HG03108 (cell line): ENCODE measurements around the gene UROS.

Experiments
- ATAC-seq: cut with Tn5 transposase; IDR thresholded peaks from one replicate; pipeline ENCODE4 v1.9.1; 2021; ENCODE audit warnings: moderate library complexity; ENCODE audit not compliant: unreplicated experiment

The UROS gene

DNA sequence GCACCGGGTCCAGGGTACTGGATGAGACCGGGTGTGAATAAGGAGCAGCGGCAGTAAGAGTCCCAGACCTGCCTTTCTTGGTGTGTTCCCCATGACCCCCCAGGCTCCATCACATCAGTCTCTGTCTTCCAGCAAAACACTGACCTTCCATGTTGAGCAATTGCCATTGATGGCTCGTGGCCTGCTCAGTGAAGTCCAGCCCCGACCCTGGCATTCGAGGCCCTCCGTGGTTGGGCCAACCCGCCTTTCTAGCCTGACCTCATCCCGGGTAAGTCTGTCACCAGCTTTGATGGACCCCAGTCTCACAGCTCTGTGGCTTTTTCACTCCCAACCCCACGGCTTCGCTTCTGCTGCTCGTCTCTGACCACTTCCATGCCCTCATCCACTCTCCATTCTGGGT lies 53.9 kb downstream of the UROS start:
- ATAC-seq = no peak

DNA sequence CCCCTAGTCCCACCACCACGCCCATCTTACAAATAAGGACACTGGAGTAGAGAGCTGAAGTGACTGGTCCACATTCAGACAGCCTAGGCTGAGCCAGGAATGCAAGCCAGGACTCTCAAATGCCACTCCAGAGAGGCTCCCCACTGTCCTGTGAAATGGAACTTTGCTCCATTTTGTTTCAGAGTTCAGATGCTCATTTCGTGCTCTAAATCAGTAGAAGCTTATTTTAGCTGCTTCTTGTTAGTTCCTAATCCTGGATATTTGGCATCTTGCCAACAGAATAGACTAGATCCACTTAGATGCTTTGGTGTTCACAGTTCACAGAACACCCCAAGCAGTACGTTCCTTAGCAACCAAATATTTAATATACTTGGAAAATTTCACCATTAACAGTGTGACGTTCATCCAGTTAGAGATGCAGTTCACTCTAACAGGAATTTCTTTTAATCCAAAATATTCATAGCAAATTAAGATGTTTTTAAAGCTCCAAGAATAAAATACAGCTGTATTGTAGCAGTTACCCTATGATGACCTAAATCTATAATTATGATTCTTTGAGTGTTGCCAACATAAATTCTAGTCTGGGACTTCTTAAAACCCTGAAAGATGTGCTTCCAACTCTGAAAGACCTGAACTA lies 54.7 kb downstream of the UROS start:
- ATAC-seq = no peak

- no peak for ATAC-seq
Observed at GRCh38 chr10:125766511-125766910, 56.5 kb downstream of the UROS start.

DNA sequence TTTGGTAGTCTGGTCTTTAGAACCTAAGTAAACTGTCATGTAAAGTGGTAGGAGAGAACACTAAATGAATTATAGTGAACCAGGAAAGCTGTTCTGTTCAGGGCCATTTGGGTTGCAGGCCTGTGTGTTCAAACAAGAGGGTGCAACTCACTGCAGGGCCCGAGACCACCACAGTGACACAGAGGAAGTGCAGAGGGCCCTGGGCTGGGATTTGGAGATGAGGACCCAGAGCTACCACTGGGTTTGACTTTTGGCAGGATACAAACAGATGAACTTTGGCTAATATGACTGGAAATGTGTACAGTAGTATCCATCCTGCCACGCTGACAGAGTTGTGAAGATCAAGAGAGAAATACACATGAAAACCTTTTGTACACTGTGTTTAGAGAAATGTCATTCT lies 57.2 kb downstream of the UROS start:
- ATAC-seq = no peak

DNA sequence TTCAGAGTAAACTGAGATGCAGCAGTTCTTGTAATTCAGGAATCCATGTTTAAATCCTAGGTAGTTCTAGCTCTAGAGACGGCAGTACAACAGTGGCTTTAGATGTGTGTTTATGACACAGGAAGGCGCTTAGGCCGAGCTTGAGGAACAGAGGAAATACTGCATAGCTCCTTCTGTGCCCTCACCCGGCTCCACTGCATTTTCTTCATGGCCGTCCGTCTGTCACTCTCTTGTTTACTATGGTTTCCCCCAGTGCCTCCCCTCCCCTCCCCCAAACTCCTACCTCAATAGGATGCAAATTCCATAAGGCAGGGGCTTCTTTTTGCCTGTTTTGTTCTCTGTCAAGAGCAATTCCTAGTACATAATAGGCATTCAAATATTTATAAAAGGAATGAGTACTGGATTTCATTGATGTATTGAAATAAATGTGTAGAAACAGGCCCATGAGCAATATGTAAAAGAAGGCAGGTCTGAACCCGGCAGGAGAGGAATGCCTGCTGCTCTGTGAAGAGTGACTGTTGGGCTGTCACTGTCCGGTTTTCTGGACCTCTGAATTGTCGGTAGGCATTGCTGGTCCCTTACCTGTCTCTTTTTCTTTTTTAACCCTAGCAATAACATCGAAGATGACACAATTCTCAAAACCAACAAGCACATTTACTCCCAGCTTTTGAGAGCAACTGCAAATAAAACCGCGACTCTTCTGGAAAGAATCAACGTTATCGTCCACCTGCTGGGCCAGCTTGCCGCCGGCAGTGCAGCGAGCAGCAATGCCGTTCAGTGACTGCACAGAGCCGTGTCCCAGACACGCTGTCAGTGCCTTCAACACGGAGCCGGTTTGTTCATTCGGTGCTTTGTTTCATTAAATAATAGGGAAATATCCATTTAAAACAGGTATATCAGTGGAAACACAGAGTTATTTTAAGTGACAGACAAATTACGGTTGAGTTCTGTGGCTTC lies 60.1 kb downstream of the UROS start:
- no peak for ATAC-seq

- no peak for ATAC-seq
Observed at GRCh38 chr10:125761961-125762360, 61.1 kb downstream of the UROS start.

DNA sequence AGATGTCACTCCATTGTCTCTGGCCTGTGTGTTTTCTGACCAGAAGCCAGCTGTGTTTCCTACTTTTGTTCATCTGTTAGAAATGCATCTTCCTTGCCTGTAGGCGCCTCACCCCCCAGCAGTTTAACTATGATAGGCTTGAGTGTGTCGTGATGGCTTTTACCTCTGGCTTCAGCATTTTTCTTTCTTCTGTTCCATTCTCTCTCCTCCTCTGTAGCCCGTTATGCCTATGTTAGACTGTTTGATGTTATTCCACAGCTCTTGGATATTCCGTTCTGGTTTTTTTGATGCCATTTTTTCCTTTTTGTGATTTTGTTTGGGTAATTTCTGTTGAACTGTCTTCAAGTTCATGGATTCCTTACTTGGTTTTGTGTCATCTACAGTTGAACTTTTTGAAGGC lies 65.3 kb downstream of the UROS start:
- ATAC-seq = no peak

GRCh38 chr10:125756853-125757487 lies 66.1 kb downstream of the UROS start:
- ATAC-seq = no peak

DNA sequence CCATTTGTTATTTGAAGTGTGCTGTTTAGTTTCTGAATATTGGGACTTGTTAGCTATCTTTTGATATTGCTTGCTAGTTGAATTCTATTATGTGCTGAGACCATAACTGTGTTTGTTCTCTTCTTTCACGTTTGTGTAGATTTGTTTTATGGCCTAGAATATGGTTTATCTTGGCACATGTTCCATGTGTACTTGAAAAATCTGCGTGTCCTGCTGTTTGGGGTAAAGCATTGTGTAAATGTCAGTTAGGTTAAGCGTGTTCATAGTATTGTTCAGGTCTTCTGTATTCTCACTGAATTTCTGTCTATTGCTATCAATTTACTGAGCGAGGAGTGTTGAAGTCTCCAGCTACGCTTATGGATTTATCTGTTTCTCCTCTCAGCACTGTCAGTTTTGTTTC lies 66.9 kb downstream of the UROS start:
- no peak for ATAC-seq

- no peak for ATAC-seq
Observed at GRCh38 chr10:125747417-125747816, 75.6 kb downstream of the UROS start.

DNA sequence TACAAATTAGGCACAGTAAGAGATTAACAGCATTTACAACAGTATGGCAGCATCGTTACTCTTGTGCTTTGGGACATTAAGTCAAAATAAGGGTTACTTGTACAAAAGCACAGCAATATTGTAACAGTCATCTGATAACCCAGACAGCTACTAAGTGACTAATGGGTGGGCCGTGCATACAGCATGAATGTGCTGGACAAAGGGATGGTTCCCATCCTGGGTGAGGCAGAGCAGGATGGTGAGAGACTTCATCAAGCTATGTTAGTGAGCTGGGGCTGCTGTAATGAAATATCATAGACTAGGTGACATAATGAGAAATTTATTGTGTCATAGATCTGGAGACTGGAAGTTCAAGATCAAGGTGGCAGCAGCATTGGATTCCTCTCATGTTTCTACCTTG lies 78.1 kb downstream of the UROS start:
- ATAC-seq = no peak

- no peak for ATAC-seq
Observed at GRCh38 chr10:125742465-125742864, 80.6 kb downstream of the UROS start.

DNA sequence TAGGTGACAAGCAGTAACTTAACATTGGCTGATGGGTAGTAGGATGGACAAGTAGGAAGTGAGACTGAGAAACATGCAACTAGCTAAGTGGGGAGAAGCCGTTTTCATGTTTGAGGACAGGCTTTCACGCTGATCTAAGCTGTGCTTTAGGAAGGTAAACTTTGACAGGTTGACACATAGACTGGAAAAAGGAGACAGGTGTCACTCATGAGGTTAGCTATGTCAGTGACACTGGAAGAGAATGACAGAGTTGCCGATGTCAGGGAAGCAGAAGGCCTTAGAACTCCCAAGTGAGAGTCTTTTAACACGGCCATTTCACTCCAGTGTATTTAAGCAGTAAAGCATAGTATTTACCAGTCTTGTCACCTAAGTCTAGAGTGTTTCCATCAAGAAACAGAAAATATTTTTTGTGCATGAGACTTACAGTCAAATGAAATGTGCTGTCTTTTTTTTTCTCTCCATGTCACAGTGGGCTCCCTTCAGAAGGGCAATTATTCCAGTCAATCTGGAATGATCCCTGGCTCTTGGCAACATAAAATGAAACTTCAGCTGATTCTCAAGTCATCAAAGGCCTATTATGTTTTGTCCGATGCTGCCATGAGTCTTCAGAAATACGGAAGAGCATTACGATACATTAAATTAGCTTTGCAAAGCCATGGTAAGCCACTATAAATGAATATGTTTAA lies 82.9 kb downstream of the UROS start:
- no peak for ATAC-seq
